Activated CD4-positive, alpha-beta memory T cell treated with anti-CD3 and anti-CD28 coated beads for 36 hours (primary cell): ENCODE measurements around the gene CCDC40. TPM values are rescaled to one million over a fixed set of nuclear protein-coding genes. Genes with fewer than 3 reads are reported as not detected.

Source experiments
- CTCF ChIA-PET: fragments of 350-600 bp; sonication (Branson Sonifier 250); formaldehyde crosslinking; loops from one replicate; lab custom pipeline; 2021; ENCODE audit warnings: antibody characterized with exemption, inconsistent platforms; lab: Charles Lee
- POLR2A ChIA-PET: fragments of 350-600 bp; sonication (Branson Sonifier 250); formaldehyde crosslinking; loops from one replicate; lab custom pipeline; 2021; ENCODE audit warnings: antibody characterized with exemption; lab: Charles Lee
- DNase-seq: peaks from one replicate; pipeline ENCODE4 v3.0.0-alpha.2; 2020
- H3K27ac Mint-ChIP-seq: one replicate; pipeline ENCODE4 v1.8.0; 2021; ENCODE audit warnings: mixed read lengths
- H3K27me3 Mint-ChIP-seq: one replicate; pipeline ENCODE4 v1.8.0; 2021; ENCODE audit warnings: mixed read lengths
- H3K36me3 Mint-ChIP-seq: one replicate; pipeline ENCODE4 v1.8.0; 2021; ENCODE audit warnings: mixed read lengths
- H3K4me1 Mint-ChIP-seq: one replicate; pipeline ENCODE4 v1.8.0; 2021; ENCODE audit warnings: low read depth, mixed read lengths
- H3K4me3 Mint-ChIP-seq: one replicate; pipeline ENCODE4 v1.8.0; 2021; ENCODE audit warnings: mild to moderate bottlenecking, mixed read lengths
- H3K9me3 Mint-ChIP-seq: one replicate; pipeline ENCODE4 v1.8.0; 2021; ENCODE audit warnings: mixed read lengths
- intact Hi-C: fragments of 100-400 bp; cut with micrococcal nuclease; formaldehyde crosslinking; loops from one replicate; pipeline ENCODE4 v1.15.1; 2023
- total RNA-seq, 2 experiments: library from RNA; stranded (reverse); gene quantifications; one replicate each; pipeline ENCODE4 v1.2.3, GENCODE V29; 2021

CCDC40 gene
- total RNA-seq, 2 experiments from 2014 or later, result 0.82 to 1.00 TPM

GRCh38 chr17:80027043-80027435, 9.4 kb upstream of the CCDC40 start:
- no peaks in the 10 kb centered on the region for H3K27me3 Mint-ChIP-seq
- no peaks in the 10 kb centered on the region for H3K36me3 Mint-ChIP-seq
- intact Hi-C loops, result no loop called here
- H3K9me3 Mint-ChIP-seq, result no peaks in the 10 kb centered on the region
- no peak for DNase-seq
- POLR2A ChIA-PET, result no interaction called here
- no peak overlapping the region for H3K4me3 Mint-ChIP-seq
- H3K4me1 Mint-ChIP-seq, result no peaks in the 10 kb centered on the region
- CTCF ChIA-PET, result interaction anchor here (4.3 kb wide), 1 partner anchor 19 kb away, joined by 18 read pairs; no protein-coding TSS in a partner anchor
- no peak overlapping the region for H3K27ac Mint-ChIP-seq

DNA sequence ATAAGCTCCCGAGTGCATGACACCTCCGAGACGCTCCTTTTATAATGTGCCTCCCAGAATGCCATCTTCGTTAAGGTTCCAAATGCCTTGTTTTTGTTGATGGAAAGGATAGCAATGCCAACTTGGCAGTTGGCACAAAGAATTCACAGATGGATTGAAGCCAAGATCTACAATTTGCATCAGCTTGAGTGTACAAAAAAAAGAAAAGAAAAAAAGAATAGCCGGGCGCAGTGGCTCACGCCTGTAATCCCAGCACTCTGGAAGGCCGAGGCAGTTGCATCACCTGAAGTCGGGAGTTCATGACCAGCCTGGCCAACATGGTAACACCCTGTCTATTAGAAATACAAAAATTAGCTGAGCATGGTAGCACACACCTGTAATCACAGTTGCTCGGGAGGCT, 8.4 kb upstream of the CCDC40 start:
- CTCF ChIA-PET, result interaction anchor here (4.3 kb wide), 1 partner anchor 20 kb away, joined by 18 read pairs; no protein-coding TSS in a partner anchor
- no peak overlapping the region for H3K4me3 Mint-ChIP-seq
- no peaks in the 10 kb centered on the region for H3K36me3 Mint-ChIP-seq
- POLR2A ChIA-PET, result no interaction called here
- DNase-seq, result no peak
- no peak overlapping the region for H3K27ac Mint-ChIP-seq
- no peaks in the 10 kb centered on the region for H3K4me1 Mint-ChIP-seq
- H3K27me3 Mint-ChIP-seq, result no peaks in the 10 kb centered on the region
- H3K9me3 Mint-ChIP-seq, result no peaks in the 10 kb centered on the region
- intact Hi-C loops, result no loop called here

GRCh38 chr17:80029258-80029974, 7.0 kb upstream of the CCDC40 start:
- POLR2A ChIA-PET, result no interaction called here
- DNase-seq, result peak; percentile 15
- H3K9me3 Mint-ChIP-seq, result no peaks in the 10 kb centered on the region
- CTCF ChIA-PET, result interaction anchor here (0.9 to 4.3 kb wide), 2 partner anchors 21 to 23 kb away, joined by 4 to 18 read pairs; no protein-coding TSS in a partner anchor
- peaks cover 2% of the 10 kb centered on the region for H3K27me3 Mint-ChIP-seq
- H3K27ac Mint-ChIP-seq, result no peak overlapping the region
- intact Hi-C loops, result no loop called here
- H3K4me1 Mint-ChIP-seq, result no peaks in the 10 kb centered on the region
- H3K4me3 Mint-ChIP-seq, result no peak overlapping the region
- no peaks in the 10 kb centered on the region for H3K36me3 Mint-ChIP-seq

DNA sequence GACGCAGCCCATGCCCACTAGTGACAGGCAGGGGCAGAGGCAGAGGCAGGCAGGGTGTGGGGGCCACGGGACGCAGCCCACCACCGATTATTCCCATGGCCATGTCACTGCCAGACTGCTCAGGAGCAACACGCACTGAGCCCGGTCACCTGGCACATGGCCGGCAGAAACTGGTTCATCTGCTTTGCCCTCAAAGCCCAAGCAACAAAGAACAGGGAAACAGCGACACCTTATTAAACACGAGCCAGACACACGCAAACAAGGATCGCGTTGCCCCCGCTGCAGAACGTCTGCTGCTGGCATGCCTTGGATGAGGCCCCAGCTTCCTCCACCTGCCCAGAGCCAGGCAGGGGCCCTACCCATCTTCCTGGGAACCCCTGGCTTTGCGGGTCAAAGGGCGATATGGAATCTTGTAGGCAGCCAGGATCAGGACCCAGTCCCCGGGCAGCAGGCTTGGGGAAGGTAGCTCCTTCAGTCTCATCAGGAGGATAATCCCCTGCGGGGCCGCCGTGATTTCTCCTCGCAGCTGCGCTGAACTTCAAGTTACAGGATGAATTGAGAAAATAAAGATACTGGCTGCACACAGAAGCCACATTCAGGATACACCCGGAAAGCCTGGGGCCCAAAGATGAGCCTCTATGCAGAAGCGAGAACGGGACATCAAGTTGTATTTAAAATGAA, 5.6 kb upstream of the CCDC40 start:
- Mint-ChIP-seq H3K36me3 (no peaks in the 10 kb centered on the region), H3K27ac (no peak overlapping the region), H3K4me1 (peaks cover 8% of the 10 kb centered on the region), H3K27me3 (peaks cover 7% of the 10 kb centered on the region), H3K4me3 (no peak overlapping the region), H3K9me3 (no peaks in the 10 kb centered on the region)
- CTCF ChIA-PET, result interaction anchor here (0.9 kb wide), 1 partner anchor 24 kb away, joined by 4 read pairs; no protein-coding TSS in a partner anchor
- no peak for DNase-seq
- POLR2A ChIA-PET, result no interaction called here
- intact Hi-C loops, result no loop called here

- intact Hi-C loops, result no loop called here
- peaks cover 7% of the 10 kb centered on the region for H3K27me3 Mint-ChIP-seq
- peaks cover 8% of the 10 kb centered on the region for H3K4me1 Mint-ChIP-seq
These were observed 4.6 kb upstream of the CCDC40 start for GRCh38 chr17:80031691-80032430.

DNA sequence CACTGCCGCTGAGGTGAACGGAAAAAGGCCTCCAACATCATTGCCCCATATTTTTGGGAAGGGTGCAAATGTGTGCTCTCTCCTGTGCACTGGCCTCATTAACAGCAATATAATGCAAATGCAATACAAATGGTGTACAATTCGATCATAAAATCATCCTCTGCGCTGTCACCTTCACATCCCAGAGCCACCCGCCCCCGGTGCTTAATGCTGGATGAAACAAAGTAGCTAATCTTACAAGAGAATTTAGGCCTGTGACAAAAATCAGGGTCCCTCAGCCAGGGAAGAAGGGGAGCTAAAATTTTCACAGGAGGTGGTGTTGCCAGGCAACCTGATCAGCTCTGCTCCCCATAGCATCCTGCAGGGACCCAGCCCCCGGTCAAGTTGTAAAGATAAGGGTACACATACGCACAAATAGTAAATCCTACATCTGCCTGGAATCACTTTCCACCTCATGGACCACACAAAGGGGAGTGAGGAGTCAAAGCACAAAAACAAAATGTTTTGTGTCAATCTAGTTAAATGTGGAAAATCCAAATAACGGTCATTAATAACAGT, 3.7 kb upstream of the CCDC40 start:
- H3K27me3 Mint-ChIP-seq, result peaks cover 7% of the 10 kb centered on the region
- H3K27ac Mint-ChIP-seq, result no peak overlapping the region
- ChIA-PET POLR2A (no interaction called here), CTCF (interaction anchor here (1.1 to 3.8 kb wide), 2 partner anchors 24 to 69 kb away, joined by 5 to 19 read pairs; partner anchors contain the start of gene GAA)
- no peaks in the 10 kb centered on the region for H3K9me3 Mint-ChIP-seq
- DNase-seq, result no peak
- H3K4me1 Mint-ChIP-seq, result peaks cover 8% of the 10 kb centered on the region
- no peaks in the 10 kb centered on the region for H3K36me3 Mint-ChIP-seq
- intact Hi-C loops, result no loop called here
- H3K4me3 Mint-ChIP-seq, result no peak overlapping the region

More at GRCh38 chr17:80031691-80032430, 4.6 kb upstream of the CCDC40 start:
- Mint-ChIP-seq H3K4me3 (no peak overlapping the region), H3K36me3 (no peaks in the 10 kb centered on the region), H3K27ac (no peak overlapping the region), H3K9me3 (no peaks in the 10 kb centered on the region)
- ChIA-PET CTCF (interaction anchor here (3.8 kb wide), 1 partner anchor 24 kb away, joined by 19 read pairs; no protein-coding TSS in a partner anchor), POLR2A (no interaction called here)
- no peak for DNase-seq

DNA sequence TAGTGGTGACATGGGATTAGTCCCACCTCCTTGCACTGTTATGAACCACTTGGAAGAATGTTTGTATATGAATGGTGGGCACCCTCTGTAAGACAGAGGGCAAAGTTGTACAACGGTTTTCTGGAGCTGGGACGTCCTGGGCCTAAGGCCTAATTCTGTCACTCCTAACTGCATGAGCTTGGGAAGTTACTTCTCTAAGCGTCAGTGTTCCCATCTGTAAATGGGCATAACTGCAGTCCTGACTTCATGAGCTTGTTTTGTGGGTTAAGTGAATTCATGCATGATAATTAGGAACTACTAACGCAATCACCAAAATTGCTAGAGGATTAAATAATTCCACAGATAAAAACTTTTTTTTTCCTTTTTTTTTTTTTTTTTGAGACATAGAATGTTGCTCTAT, 2.6 kb upstream of the CCDC40 start:
- ChIA-PET CTCF (interaction anchor here (0.9 to 3.8 kb wide), 3 partner anchors 26 to 49 kb away, joined by 3 to 19 read pairs (median 4); no protein-coding TSS in a partner anchor), POLR2A (no interaction called here)
- DNase-seq, result no peak
- Mint-ChIP-seq H3K27me3 (peaks cover 7% of the 10 kb centered on the region), H3K9me3 (no peaks in the 10 kb centered on the region), H3K27ac (no peak overlapping the region), H3K36me3 (no peaks in the 10 kb centered on the region), H3K4me1 (peaks cover 8% of the 10 kb centered on the region), H3K4me3 (no peak overlapping the region)
- intact Hi-C loops, result no loop called here

GRCh38 chr17:80034791-80035686, 1.4 kb upstream of the CCDC40 start:
- no peak overlapping the region for H3K27ac Mint-ChIP-seq
- no peaks in the 10 kb centered on the region for H3K36me3 Mint-ChIP-seq
- ChIA-PET POLR2A (no interaction called here), CTCF (interaction anchor here (0.9 to 3.8 kb wide), 3 partner anchors 27 to 47 kb away, joined by 3 to 19 read pairs (median 4); no protein-coding TSS in a partner anchor)
- peak; percentile 58 for DNase-seq
- H3K4me3 Mint-ChIP-seq, result peak overlapping the region; percentile 77
- peaks cover 8% of the 10 kb centered on the region for H3K4me1 Mint-ChIP-seq
- no peaks in the 10 kb centered on the region for H3K9me3 Mint-ChIP-seq
- peaks cover 7% of the 10 kb centered on the region for H3K27me3 Mint-ChIP-seq
- intact Hi-C loops, result loop anchor here (5.0 kb wide), 1 partner anchor 38 kb away; no protein-coding TSS in a partner anchor

DNA sequence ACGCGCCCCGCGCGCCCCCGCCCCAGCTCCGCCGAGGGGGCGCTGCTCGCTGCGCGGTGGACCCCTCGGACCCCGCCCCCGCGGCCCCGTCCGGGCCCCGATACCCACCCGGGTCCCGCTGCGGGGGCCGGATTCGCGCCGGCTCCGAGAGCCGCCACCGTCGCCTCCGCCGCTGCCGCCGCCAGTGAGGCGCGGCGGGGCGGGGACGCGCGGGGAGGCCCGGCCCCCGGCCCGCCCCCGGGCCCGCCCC, 830 bp upstream of the CCDC40 start, which contains the start of gene TBC1D16:
Gene TBC1D16, minus strand, starts transcription at position 186 of the 250 bp plus-strand sequence. CDS start 22,325 bp downstream, outside the sequence.
- DNase-seq, result no peak
- no peak within 1 kb of the TSS for H3K27ac Mint-ChIP-seq
- ChIA-PET CTCF (interaction anchor here (3.8 kb wide), 1 partner anchor 27 kb away, joined by 19 read pairs; no protein-coding TSS in a partner anchor), POLR2A (no interaction called here)
- peaks cover 8% of the 10 kb centered on the region for H3K4me1 Mint-ChIP-seq
- H3K4me3 Mint-ChIP-seq, result peak within 1 kb of the TSS; percentile 80
- no peaks in the 10 kb centered on the region for H3K36me3 Mint-ChIP-seq
- intact Hi-C loops, result loop anchor here (5.0 kb wide), 1 partner anchor 38 kb away; no protein-coding TSS in a partner anchor
- H3K9me3 Mint-ChIP-seq, result no peaks in the 10 kb centered on the region
- H3K27me3 Mint-ChIP-seq, result peaks cover 7% of the 10 kb centered on the region

GRCh38 chr17:80036715-80037477, 454 bp downstream of the CCDC40 start:
- H3K9me3 Mint-ChIP-seq, result no peaks in the 10 kb centered on the region
- ChIA-PET CTCF (interaction anchor here (1.2 kb wide), 1 partner anchor 65 kb away, joined by 6 read pairs; the partner anchor contains the start of gene GAA), POLR2A (no interaction called here)
- H3K4me3 Mint-ChIP-seq, result peak overlapping the region; percentile 80
- H3K36me3 Mint-ChIP-seq, result no peaks in the 10 kb centered on the region
- H3K27ac Mint-ChIP-seq, result no peak overlapping the region
- DNase-seq, result peak; percentile 35
- peaks cover 7% of the 10 kb centered on the region for H3K27me3 Mint-ChIP-seq
- intact Hi-C loops, result loop anchor here (5.0 kb wide), 1 partner anchor 40 kb away; no protein-coding TSS in a partner anchor
- H3K4me1 Mint-ChIP-seq, result peaks cover 8% of the 10 kb centered on the region
